GM23338 (cell line): ENCODE data around the gene SHC4. TPM values are rescaled to one million over a fixed set of nuclear protein-coding genes. Genes with fewer than 3 reads are reported as not detected.

Source experiments
- ATAC-seq: fragments of 200-7000 bp; cut with Tn5 transposase; 3 replicates; pipeline ENCODE4 v1.9.1; 2020
- DNase-seq: peaks from one replicate; pipeline ENCODE4 v3.0.0-alpha.2; 2015; ENCODE audit warnings: low spot score
- H2AFZ ChIP-seq: fragments of 200-600 bp; sonication (generic); 2 replicates; pipeline ENCODE4 v1.8.0; 2016; ENCODE audit warnings: antibody characterized with exemption, mild to moderate bottlenecking, moderate library complexity
- H3F3A ChIP-seq: fragments of 200-600 bp; sonication (generic); replicated peaks from 2 replicates; pipeline ENCODE4 v1.8.0; 2017; ENCODE audit warnings: antibody characterized with exemption, mixed run types, low read depth
- H3K27ac ChIP-seq: fragments of 200-600 bp; sonication (generic); 2 replicates; pipeline ENCODE4 v1.6.1; 2016; ENCODE audit warnings: low read depth
- H3K27me3 ChIP-seq: fragments of 200-600 bp; sonication (generic); 2 replicates; pipeline ENCODE4 v1.8.0; 2016; ENCODE audit warnings: mild to moderate bottlenecking, mixed run types, moderate library complexity; ENCODE audit not compliant: insufficient read depth
- H3K36me3 ChIP-seq: fragments of 200-600 bp; sonication (generic); 2 replicates; pipeline ENCODE4 v1.8.0; 2016; ENCODE audit warnings: mild to moderate bottlenecking; ENCODE audit not compliant: insufficient read depth
- H3K4me1 ChIP-seq: fragments of 200-600 bp; sonication (generic); 2 replicates; pipeline ENCODE4 v1.8.0; 2016; ENCODE audit warnings: mild to moderate bottlenecking, moderate library complexity; ENCODE audit not compliant: insufficient read depth
- H3K4me2 ChIP-seq: fragments of 200-600 bp; sonication (generic); 2 replicates; pipeline ENCODE4 v1.7.1; 2017; ENCODE audit warnings: mixed run types
- H3K4me3 ChIP-seq: fragments of 200-600 bp; sonication (generic); 2 replicates; pipeline ENCODE4 v1.6.1; 2016; ENCODE audit warnings: mixed run types
- H3K79me2 ChIP-seq: fragments of 200-600 bp; sonication (generic); replicated peaks from 2 replicates; pipeline ENCODE4 v1.8.0; 2017; ENCODE audit warnings: mild to moderate bottlenecking; ENCODE audit not compliant: insufficient read depth
- H3K9me2 ChIP-seq: fragments of 200-600 bp; sonication (generic); 2 replicates; pipeline ENCODE4 v1.8.0; 2017; ENCODE audit not compliant: insufficient read depth
- H4K20me1 ChIP-seq: fragments of 200-600 bp; sonication (generic); replicated peaks from 2 replicates; pipeline ENCODE4 v1.8.0; 2017; ENCODE audit warnings: mild to moderate bottlenecking; ENCODE audit not compliant: insufficient read depth
- H3K27ac Mint-ChIP-seq: 2 replicates; pipeline ENCODE4 v1.8.0; 2020; ENCODE audit warnings: inconsistent platforms, mild to moderate bottlenecking, moderate library complexity, mixed read lengths
- H3K27me3 Mint-ChIP-seq: 3 replicates; pipeline ENCODE4 v1.8.0; 2022; ENCODE audit warnings: low read depth, mild to moderate bottlenecking, moderate library complexity, mixed read lengths, inconsistent platforms; ENCODE audit not compliant: insufficient read depth, poor library complexity
- H3K36me3 Mint-ChIP-seq: 3 replicates; pipeline ENCODE4 v1.8.0; 2021; ENCODE audit warnings: low read depth, mild to moderate bottlenecking, inconsistent platforms, moderate library complexity, mixed read lengths
- H3K4me1 Mint-ChIP-seq: 3 replicates; pipeline ENCODE4 v1.8.0; 2020; ENCODE audit warnings: mild to moderate bottlenecking, inconsistent platforms, mixed read lengths
- H3K4me3 Mint-ChIP-seq: 3 replicates; pipeline ENCODE4 v1.8.0; 2021; ENCODE audit warnings: moderate library complexity, mild to moderate bottlenecking, inconsistent platforms, mixed read lengths
- H3K9me3 Mint-ChIP-seq: 3 replicates; pipeline ENCODE4 v1.8.0; 2020; ENCODE audit warnings: moderate library complexity, mild to moderate bottlenecking, inconsistent platforms, mixed read lengths
- CREB1 ChIP-seq: fragments of 250-450 bp; sonication (Bioruptor Pico); IDR thresholded peaks from 2 replicates; pipeline ENCODE4 v1.5.0; 2020; ENCODE audit warnings: low read depth, mild to moderate bottlenecking, moderate library complexity
- POLR2AphosphoS5 ChIP-seq: IDR thresholded peaks from 2 replicates; pipeline ENCODE4 v1.6.1; 2016; ENCODE audit warnings: antibody characterized with exemption, low read depth
- REST ChIP-seq: IDR thresholded peaks from one replicate; pipeline ENCODE4 v1.6.1; 2018; ENCODE audit warnings: antibody characterized with exemption; ENCODE audit not compliant: unreplicated experiment
- ZNF331 ChIP-seq: fragments of 250-450 bp; sonication (Bioruptor Pico); IDR thresholded peaks from 2 replicates; pipeline ENCODE4 v1.5.0; 2020; ENCODE audit warnings: low read depth, mild to moderate bottlenecking, moderate library complexity
- ZNF462 ChIP-seq: fragments of 250-450 bp; sonication (Bioruptor Pico); IDR thresholded peaks from 2 replicates; pipeline ENCODE4 v1.5.0; 2020; ENCODE audit warnings: mild to moderate bottlenecking, moderate library complexity
- polyA plus RNA-seq: library from polyadenylated mRNA; unstranded; fragments of >200 nt; fragmentation: Nextera tagmentation; extraction: Ambion mirVana; gene quantifications from 2 replicates; pipeline ENCODE4 v1.2.1, GENCODE V29; 2016
- total RNA-seq: library from RNA; depleted of rRNA; stranded (reverse); fragments of >200 nt; shearing (Covaris generic); gene quantifications from 2 replicates; pipeline ENCODE4 v1.2.3, GENCODE V29; 2014

SHC4 gene
- total and polyA plus RNA-seq, 2 experiments from 2014 or later = 0.21 to 0.32 TPM

GRCh38 chr15:48888836-48889235, 74.9 kb downstream of the SHC4 start:
- Mint-ChIP-seq H3K27me3 (peaks cover 3% of the 10 kb centered on the region), H3K36me3 (no peaks in the 10 kb centered on the region), H3K4me3 (no peak overlapping the region), H3K9me3 (no peaks in the 10 kb centered on the region), H3K4me1 (peaks cover 4% of the 10 kb centered on the region; the same call in 2 of the 3 replicates), H3K27ac (no peak overlapping the region)
- Histone ChIP-seq H2AFZ (0 out of 2 replicates have a peak overlapping the region, but pooled peaks have one; percentile 76), H3K9me2 (no peaks in the 10 kb centered on the region), H3F3A (no peaks in the 10 kb centered on the region), H3K4me2 (no peak overlapping the region), H3K27me3 (no peaks in the 10 kb centered on the region), H4K20me1 (no peaks in the 10 kb centered on the region), H3K36me3 (no peaks in the 10 kb centered on the region), H3K27ac (no peak overlapping the region), H3K4me3 (no peak overlapping the region), H3K79me2 (no peaks in the 10 kb centered on the region), H3K4me1 (no peaks in the 10 kb centered on the region)
- ATAC-seq = no peak
- TF ChIP-seq POLR2AphosphoS5 (no peak), ZNF331 (no peak), CREB1 (CRISPR knock-in tag) (no peak), ZNF462 (CRISPR knock-in tag) (no peak), REST (no peak)
- no peak for DNase-seq
